NCI-H2171 (cell line): ENCODE data around the gene RNF41.
A peak's percentile ranks its signal among the peaks of the same experiment; 100 is the strongest.
"Not testable (repeated sequence)": the region's sequence is repeated elsewhere in the genome, so short reads cannot be mapped to it uniquely, and the experiment has no call there.

Experiments used
- DNase-seq: peaks from one replicate; lab custom pipeline; 2025; lab: John Stamatoyannopoulos, UW

RNF41 gene

DNA sequence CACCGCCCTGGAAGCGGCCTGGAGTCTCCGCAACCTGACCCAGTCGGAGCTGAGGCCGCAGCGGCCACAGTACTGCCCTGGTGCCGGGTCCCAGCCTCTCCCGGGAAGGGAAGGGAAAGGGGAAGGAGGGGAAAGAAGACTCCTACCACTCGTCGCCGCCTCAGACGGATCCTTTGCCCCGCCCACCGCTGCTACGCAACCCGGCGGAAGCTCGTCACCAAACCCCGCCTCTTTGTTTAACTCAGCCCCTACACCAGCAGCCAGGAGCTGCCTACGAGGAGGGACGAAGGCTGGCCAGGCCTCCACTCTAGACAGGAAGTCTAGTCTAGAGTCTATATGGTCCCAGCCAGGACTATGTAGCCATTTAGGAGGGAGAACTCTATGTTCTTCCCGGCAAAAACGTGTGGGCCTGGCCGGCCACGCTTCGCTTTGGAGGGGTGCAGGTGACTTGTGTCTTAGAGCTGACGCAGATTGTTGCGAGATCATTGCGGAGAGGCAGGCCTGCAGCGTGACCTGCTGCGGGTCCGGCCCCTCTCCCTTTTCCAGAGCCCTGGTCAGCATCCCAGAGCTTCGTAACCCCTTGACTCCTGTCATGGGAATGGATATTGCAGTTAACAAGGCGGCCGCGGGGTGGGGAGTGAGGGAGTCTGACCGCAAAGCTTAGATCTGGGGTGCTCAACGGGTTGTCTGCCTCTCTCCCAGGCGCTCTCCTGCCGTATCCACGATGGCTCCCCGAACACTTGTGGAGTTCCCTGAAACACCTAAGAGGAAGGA lies at the start of gene RNF41:
Gene RNF41 (minus strand): TSS at position 166 of the 774 bp plus-strand sequence. CDS start 7,875 bp downstream, outside the sequence.
- DNase-seq = peak; percentile 95

GRCh38 chr12:56271031-56271430 lies 49.3 kb upstream of the RNF41 start:
- no peak for DNase-seq

DNA sequence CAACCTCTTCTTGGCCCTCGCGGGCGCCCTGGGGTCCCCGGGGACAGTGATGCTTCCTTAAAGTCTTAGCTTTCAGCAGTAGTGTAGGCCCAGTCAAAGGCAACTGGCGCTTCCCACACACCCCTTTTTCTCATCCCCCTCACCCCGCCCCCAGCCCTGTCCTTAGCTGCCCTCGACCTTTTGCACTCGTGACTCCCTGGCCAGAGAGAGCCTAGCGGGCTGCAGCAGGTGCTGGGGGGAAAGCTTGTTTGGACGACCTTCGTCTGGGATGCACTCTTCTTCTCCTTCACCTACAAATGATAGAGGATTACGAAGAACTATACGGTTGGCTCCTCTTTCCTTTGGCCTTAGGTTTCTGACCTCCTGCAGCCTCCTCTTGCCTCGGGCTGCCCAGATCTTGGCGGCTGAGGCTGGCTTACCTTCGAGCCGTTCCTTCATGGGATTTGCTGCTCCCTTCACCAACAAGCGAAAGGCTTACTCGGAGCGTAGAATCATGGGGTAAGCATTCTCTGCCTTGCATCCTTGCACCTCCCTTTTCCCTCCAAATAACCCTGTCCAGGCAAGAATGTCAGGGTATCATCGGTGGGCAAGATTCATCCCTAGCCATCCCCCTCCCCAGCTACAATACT lies 45.8 kb upstream of the RNF41 start:
- no peak for DNase-seq

- DNase-seq = peak; percentile 82
Observed at GRCh38 chr12:56266693-56267442, 45.1 kb upstream of the RNF41 start, which contains the start of gene COQ10A. Gene COQ10A (plus strand): TSS chr12:56266942. CDS start chr12:56267119, 177 bp downstream.

DNA sequence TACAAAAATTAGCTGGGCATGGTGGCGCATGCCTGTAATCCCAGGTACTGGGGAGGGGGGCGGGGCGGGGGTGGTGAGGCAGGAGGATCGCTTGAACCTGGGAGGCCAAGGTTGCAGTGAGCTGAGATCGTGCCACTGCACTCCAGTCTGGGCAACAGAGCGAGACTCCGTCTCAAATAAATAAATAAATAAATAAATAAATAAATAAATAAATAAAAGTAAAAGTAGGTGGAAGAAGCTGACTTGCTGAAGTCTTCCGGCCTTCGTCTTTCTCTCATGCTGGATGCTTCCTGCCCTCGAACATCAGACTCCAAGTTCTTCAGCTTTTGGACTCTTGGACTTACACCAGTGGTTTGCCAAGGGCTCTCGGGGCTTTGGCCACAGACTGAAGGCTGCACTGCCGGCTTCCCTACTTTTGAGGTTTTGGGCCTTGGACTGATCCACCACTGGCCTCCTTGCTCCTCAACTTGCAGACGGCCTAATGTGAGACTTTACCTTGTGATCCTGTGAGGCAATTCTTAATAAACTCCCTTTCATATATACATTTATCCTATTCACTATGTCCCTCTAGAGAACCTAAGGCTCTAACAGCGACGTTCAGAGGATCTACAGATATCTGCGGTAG lies 44.5 kb upstream of the RNF41 start:
- not testable (repeated sequence) for DNase-seq

DNA sequence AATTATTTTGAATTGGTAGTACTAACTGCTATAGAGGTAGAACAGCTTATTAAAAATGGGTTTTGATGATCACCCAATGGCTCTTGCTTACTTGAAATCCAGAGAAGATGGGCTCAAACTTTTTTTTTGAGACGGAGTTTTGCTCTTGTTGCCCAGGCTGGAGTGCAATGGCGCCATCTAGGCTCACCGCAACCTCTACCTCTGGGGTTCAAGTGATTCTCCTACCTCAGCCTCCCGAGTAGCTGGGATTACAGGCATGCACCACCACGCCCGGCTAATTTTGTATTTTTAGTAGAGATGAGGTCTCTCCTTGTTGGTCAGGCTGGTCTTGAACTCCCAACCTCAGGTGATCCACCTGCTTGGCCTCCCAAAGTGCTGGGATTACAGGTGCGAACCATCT lies 41.2 kb upstream of the RNF41 start:
- not testable (repeated sequence) for DNase-seq

GRCh38 chr12:56261503-56262232 lies 39.9 kb upstream of the RNF41 start:
- DNase-seq = no peak

GRCh38 chr12:56260921-56261320 lies 39.2 kb upstream of the RNF41 start:
- DNase-seq = no peak

GRCh38 chr12:56260380-56260779 lies 38.7 kb upstream of the RNF41 start:
- no peak for DNase-seq

GRCh38 chr12:56258820-56259183 lies 37.1 kb upstream of the RNF41 start:
- DNase-seq = no peak

DNA sequence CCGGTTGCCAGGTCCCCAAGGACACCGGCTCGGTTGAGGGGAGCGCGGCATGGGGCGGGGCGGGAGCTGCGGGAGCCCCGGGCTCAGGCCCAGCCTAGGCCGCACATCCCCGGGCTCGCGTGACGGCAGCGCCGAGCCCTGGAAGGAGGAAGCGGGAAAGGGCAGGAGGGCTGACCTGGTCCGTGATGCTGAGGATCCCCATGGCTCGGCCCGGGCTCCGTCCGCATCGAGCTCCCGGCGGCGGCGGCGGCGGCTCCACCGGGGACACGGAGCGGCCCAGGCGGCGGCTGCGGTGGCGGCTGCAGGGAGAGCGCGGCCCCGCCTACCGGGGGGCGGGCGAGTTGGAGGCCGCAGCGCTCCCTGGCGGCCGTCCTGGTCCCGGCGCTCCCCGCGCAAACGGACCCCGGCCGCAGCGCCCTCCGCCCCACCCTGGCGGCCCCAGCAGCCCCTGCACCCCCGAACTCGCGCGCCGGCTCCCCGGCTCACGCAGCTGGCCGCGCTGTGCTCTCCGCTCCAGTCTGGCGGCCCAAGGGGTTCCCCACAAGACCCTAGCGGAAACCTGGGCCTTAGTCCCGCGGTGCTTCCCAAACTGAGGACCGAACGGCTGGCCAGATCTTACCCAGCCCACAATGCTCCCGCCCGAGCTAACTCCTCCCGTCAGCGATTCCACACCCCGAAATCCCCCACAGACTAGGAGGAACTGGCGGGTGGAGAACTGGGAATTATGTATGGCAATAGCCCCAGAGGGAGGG lies 36.5 kb upstream of the RNF41 start, which contains the start of gene ANKRD52:
Gene ANKRD52 (minus strand): TSS at position 317 of the 752 bp plus-strand sequence. CDS start 115 bp downstream, at position 202.
- peak; percentile 74 for DNase-seq

DNA sequence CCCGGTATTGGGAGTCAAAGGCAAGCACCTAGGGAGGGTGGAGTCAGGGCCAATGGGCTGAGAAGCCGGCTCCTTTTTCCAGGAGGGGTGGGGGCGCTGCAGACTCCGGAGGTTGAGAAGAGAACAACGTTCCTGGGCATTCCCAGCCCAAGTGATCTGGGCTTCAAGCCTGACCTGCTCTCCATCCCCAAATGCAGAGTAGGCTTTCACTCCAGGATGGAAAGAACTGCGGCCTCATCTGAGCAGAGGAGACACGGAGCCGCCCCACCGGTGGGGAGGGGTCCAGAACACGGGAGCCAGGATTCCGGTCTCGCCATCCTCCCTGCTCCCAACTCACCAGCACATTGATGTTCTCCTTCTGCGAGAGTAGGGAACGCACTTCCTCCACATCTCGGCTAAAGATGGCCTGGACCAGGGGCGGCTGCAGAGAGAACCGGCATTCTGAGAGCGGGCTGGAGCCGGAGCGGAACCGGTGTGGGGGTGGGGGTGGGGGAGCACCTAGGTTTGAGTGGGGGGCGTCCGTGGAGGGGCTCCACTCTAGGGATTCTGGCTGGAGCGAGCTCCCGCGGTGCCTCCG lies 35.9 kb upstream of the RNF41 start:
- peak; percentile 22 for DNase-seq

- no peak for DNase-seq
Observed at GRCh38 chr12:56257071-56257470, 35.3 kb upstream of the RNF41 start.

GRCh38 chr12:56256326-56256960 lies 34.7 kb upstream of the RNF41 start:
- DNase-seq = no peak

GRCh38 chr12:56255671-56256070 lies 33.9 kb upstream of the RNF41 start:
- no peak for DNase-seq

GRCh38 chr12:56253091-56253490 lies 31.4 kb upstream of the RNF41 start:
- no peak for DNase-seq

DNA sequence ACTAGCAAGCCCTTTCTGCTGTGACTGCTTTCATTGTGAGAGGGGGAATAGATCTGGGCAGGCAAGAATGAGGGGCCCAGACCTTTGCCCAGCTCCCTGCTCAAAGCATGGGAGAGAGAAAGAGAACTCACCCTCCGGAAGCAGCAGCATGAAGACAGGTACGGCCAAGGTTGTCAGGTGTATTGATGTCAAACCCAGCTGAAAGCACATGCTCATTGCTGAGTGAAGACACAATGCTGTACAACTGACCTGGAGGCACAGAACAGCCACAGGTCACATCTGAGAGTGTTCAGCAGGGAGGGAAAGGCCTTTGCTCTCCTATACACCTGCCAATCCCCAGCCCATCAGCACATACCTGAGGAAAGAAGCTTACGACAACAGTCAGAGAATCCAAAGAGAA lies 30.9 kb upstream of the RNF41 start:
- DNase-seq = no peak

- no peak for DNase-seq
Observed at GRCh38 chr12:56248711-56249110, 27.0 kb upstream of the RNF41 start.

DNA sequence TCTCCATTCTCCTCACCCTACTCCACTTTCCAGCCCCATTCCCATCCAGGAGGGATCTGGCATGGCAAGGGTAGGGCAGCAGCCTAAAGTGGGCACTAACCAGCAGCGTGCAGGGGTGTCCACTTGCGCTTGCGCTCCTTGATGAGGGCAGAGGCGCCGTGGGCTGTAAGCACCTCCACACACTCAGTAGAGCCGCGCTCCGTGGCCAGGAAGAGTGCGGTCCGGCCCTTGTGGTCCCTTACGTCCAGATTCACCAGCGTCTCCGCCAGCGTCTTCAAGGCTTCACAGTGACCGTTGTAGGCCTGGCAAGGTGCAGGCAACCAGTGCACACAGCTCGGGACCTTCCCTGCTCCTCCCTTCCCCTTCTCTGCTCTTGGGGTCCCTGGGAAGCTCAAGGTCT lies 26.2 kb upstream of the RNF41 start:
- no peak for DNase-seq

- no peak for DNase-seq
Observed at GRCh38 chr12:56244494-56244893, 22.8 kb upstream of the RNF41 start.
